ENCODE measurements around the gene ITGA11. TPM values are rescaled to one million over a fixed set of nuclear protein-coding genes. Genes with fewer than 3 reads are reported as not detected.

The ITGA11 gene
- total and polyA plus RNA-seq, 2 of the 13 experiments (the other 11 are each of a cell fraction or from before 2014, with no cell fraction given): not detected

- in situ Hi-C loops (cut with HindIII; ENCODE audit: extremely low pct_ligation_motif_present, low pct_unique_long_range_greater_than_20kb): no loop called here
- ATAC-seq (no peak), FAIRE-seq (no peak), DNase-seq (ENCODE audit: low spot score) (no peak)
- CTCF ChIA-PET (ENCODE audit: low intra/inter-chr PET ratio, low total read pairs): no interaction called here
- BruUV-seq (replicated peaks): no TSS peak
- Histone ChIP-seq H3K27me3 (ENCODE audit: control insufficient read depth in 1 of 2, insufficient read depth in 2 of 2, low read length in 2 of 2) (peaks cover 0 to 7% of the 10 kb centered on the region in 2 experiments; a peak in 2 of 5 replicates), H4K20me1 (ENCODE audit: insufficient read depth, low read length) (no peaks in the 10 kb centered on the region), H3K9ac (ENCODE audit: insufficient read depth, low read depth, low read length) (no peak overlapping the region), H3K79me2 (ENCODE audit: insufficient read depth, low read length) (no peaks in the 10 kb centered on the region), H3K4me2 (ENCODE audit: low read depth, low read length) (no peak overlapping the region), H3K36me3 (replicated peaks in 1 of 2; ENCODE audit: control insufficient read depth in 1 of 2, insufficient read depth in 2 of 2, low read length in 2 of 2) (no peaks in the 10 kb centered on the region), H3K9me3 (ENCODE audit: low read length) (no peaks in the 10 kb centered on the region), H3K4me1 (ENCODE audit: insufficient read depth, low read length) (no peaks in the 10 kb centered on the region), H3K4me3 (replicated peaks in 1 of 3; ENCODE audit: insufficient read depth in 1 of 3, low read depth in 2 of 3, low read length in 3 of 3) (no peak overlapping the region), H2AFZ (ENCODE audit: low read length) (no peak overlapping the region), H3K27ac (ENCODE audit: extremely low read length, insufficient read depth, low read length) (no peak overlapping the region)
- POLR2A ChIA-PET: no interaction called here
- WGBS (ENCODE audit: low lambda C conversion rate): 1% methylated on average over 3 of the region's 5 CpGs
- TF ChIP-seq HNF4G (IDR thresholded peaks at IDR 0.05; ENCODE audit: borderline replicate concordance, low read depth, low read length) (no peak), HNF4G (CRISPR knock-in tag; IDR thresholded peaks at IDR 0.05; ENCODE audit: borderline replicate concordance, low read depth) (no peak), ZNF33A (CRISPR knock-in tag; IDR thresholded peaks at IDR 0.05; ENCODE audit: borderline replicate concordance) (no peak), NFATC3 (CRISPR knock-in tag; IDR thresholded peaks at IDR 0.05) (no peak), ZNF83 (CRISPR knock-in tag; IDR thresholded peaks at IDR 0.05; ENCODE audit: borderline replicate concordance) (no peak), HCFC1 (IDR thresholded peaks at IDR 0.05; ENCODE audit: low read depth, low read length) (no peak)
- intact Hi-C loops (cut with micrococcal nuclease; ENCODE audit: unreplicated experiment): no loop called here
Observed at GRCh38 chr15:68375191-68375631, 56.8 kb downstream of the ITGA11 start.

DNA sequence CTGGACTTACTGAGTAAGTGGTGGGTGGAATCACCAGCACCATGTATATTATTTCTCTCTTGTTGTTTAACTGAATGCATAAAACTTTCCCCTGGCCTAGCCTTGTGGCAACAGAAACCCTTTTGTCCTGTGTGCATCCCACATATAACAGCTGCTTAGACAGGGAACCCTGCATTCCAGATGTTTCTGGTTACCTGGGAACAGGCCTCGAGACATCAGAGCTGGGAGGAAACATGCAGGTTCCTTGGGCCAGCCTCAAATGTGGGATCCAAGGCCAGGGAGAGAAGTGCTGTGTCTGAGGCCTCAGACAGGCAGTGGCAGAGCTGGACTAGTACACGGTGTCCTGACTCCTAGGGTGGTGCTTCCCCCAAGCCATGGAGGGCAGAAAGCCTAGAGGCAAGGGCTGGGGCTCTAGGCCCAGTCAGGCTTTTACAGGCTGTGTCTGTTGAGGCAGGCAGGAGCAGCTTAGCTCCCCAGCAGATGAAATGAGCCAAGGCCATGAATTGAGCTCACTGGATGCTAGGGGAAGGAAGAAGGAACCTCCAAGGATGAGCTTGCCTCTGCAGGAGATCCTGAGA, 57.7 kb downstream of the ITGA11 start:
- no peak overlapping the region for H3K9ac ChIP-seq (ENCODE audit: insufficient read depth, low read depth, low read length)
- H3K79me2 ChIP-seq (ENCODE audit: insufficient read depth, low read length): no peaks in the 10 kb centered on the region
- H3K27ac ChIP-seq (ENCODE audit: extremely low read length, insufficient read depth, low read length): no peak overlapping the region
- H3K4me3 ChIP-seq (replicated peaks in 1 of 3; ENCODE audit: insufficient read depth in 1 of 3, low read depth in 2 of 3, low read length in 3 of 3): no peak overlapping the region
- 0% methylated on average over 2 of the region's 2 CpGs for WGBS (ENCODE audit: low lambda C conversion rate)
- H2AFZ ChIP-seq (ENCODE audit: low read length): no peak overlapping the region
- H3K4me1 ChIP-seq (ENCODE audit: insufficient read depth, low read length): no peaks in the 10 kb centered on the region
- no peaks in the 10 kb centered on the region for H3K9me3 ChIP-seq (ENCODE audit: low read length)
- in situ Hi-C loops (cut with HindIII; ENCODE audit: extremely low pct_ligation_motif_present, low pct_unique_long_range_greater_than_20kb) (loop anchor here (5.0 kb wide), 1 partner anchor 67 kb away; no protein-coding TSS in a partner anchor), intact Hi-C loops (cut with micrococcal nuclease; ENCODE audit: unreplicated experiment) (no loop called here)
- peaks cover 1 to 7% of the 10 kb centered on the region in 2 experiments; a peak in 2 of 5 replicates for H3K27me3 ChIP-seq (ENCODE audit: control insufficient read depth in 1 of 2, insufficient read depth in 2 of 2, low read length in 2 of 2)
- DNase-seq (ENCODE audit: low spot score) (no peak), FAIRE-seq (no peak), ATAC-seq (no peak)
- no peak overlapping the region for H3K4me2 ChIP-seq (ENCODE audit: low read depth, low read length)
- ChIA-PET POLR2A (no interaction called here), CTCF (ENCODE audit: low intra/inter-chr PET ratio, low total read pairs) (no interaction called here)
- no peaks in the 10 kb centered on the region for H3K36me3 ChIP-seq (replicated peaks in 1 of 2; ENCODE audit: control insufficient read depth in 1 of 2, insufficient read depth in 2 of 2, low read length in 2 of 2)
- H4K20me1 ChIP-seq (ENCODE audit: insufficient read depth, low read length): no peaks in the 10 kb centered on the region
- no TSS peak for BruUV-seq (replicated peaks)
- TF ChIP-seq, protein P1, sequence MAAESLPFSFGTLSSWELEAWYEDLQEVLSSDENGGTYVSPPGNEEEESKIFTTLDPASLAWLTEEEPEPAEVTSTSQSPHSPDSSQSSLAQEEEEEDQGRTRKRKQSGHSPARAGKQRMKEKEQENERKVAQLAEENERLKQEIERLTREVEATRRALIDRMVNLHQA (CRISPR knock-in tag; IDR thresholded peaks at IDR 0.05): no peak
- no peak for TF ChIP-seq ARID5B (CRISPR knock-in tag; IDR thresholded peaks at IDR 0.05)
